CD4-positive, alpha-beta T cell treated with Interleukin-15 for 1 hour (primary cell): ENCODE measurements around the gene TSPAN4.

Experiments
- DNase-seq: peaks from one replicate; pipeline ENCODE4 v3.0.0-alpha.2; 2020

TSPAN4 gene

GRCh38 chr11:808427-809286 lies 34.0 kb upstream of the TSPAN4 start:
- no peak for DNase-seq

- peak; percentile 97 for DNase-seq
These were observed 33.2 kb upstream of the TSPAN4 start, which contains the start of gene RPLP2 for GRCh38 chr11:809287-810039. RPLP2 (plus strand) TSS chr11:809967; CDS start chr11:810235, 268 bp downstream.

- peak; percentile 40 for DNase-seq
These were observed 32.5 kb upstream of the TSPAN4 start for GRCh38 chr11:810040-810567.

GRCh38 chr11:811446-812245 lies 31.0 kb upstream of the TSPAN4 start:
- DNase-seq, result no peak

- DNase-seq, result no peak
These were observed 30.3 kb upstream of the TSPAN4 start for GRCh38 chr11:812390-812789.

- DNase-seq, result no peak
These were observed 29.6 kb upstream of the TSPAN4 start for GRCh38 chr11:813072-813455.

- no peak for DNase-seq
These were observed 29.1 kb upstream of the TSPAN4 start for GRCh38 chr11:813456-814096.

- DNase-seq, result no peak
These were observed 26.8 kb upstream of the TSPAN4 start for GRCh38 chr11:815675-816432.

- no peak for DNase-seq
These were observed 26.2 kb upstream of the TSPAN4 start for GRCh38 chr11:816433-816779.

GRCh38 chr11:818396-819128 lies 24.1 kb upstream of the TSPAN4 start, which contains the start of gene PNPLA2:
PNPLA2 (plus strand) TSS chr11:818914; CDS start chr11:819719, 805 bp downstream.
- DNase-seq, result no peak

GRCh38 chr11:819129-819931 lies 23.3 kb upstream of the TSPAN4 start:
- peak; percentile 92 for DNase-seq

GRCh38 chr11:819943-820649 lies 22.6 kb upstream of the TSPAN4 start:
- DNase-seq, result peak; percentile 96

GRCh38 chr11:820655-821511 lies 21.8 kb upstream of the TSPAN4 start:
- DNase-seq, result peak; percentile 65

GRCh38 chr11:821512-822371 lies 20.9 kb upstream of the TSPAN4 start:
- DNase-seq, result no peak

GRCh38 chr11:823441-824291 lies 19.0 kb upstream of the TSPAN4 start:
- DNase-seq, result no peak

GRCh38 chr11:824292-824880 lies 18.3 kb upstream of the TSPAN4 start:
- DNase-seq, result no peak
